H1 (cell line): ENCODE results near the gene CSNK1D. TPM values are rescaled to one million over a fixed set of nuclear protein-coding genes. Genes with fewer than 3 reads are reported as not detected.

Source experiments
- CTCF ChIA-PET: fragments of 300-600 bp; sonication (Branson Sonifier 250); formaldehyde crosslinking; loops from one replicate; lab custom pipeline; 2021; ENCODE audit not compliant: partially characterized antibody; lab: Charles Lee
- POLR2A ChIA-PET: fragments of 300-600 bp; sonication (Branson Sonifier 250); formaldehyde crosslinking; loops from one replicate; lab custom pipeline; 2021; ENCODE audit warnings: inconsistent platforms; ENCODE audit not compliant: partially characterized antibody; lab: Charles Lee
- DNase-seq, 2 experiments: peaks; one replicate each; pipeline versions ENCODE4 v3.0.0 to v3.0.0-alpha.2; 2010 to 2022; ENCODE audit warnings: low spot score in 2 of 2, low read depth in 1 of 2, mixed read lengths in 1 of 2
- FAIRE-seq: peaks from 2 replicates; lab custom pipeline; 2011; peaks lifted over from hg19 to GRCh38; lab: Jason Lieb, UNC
- H2AFZ ChIP-seq: 2 replicates; pipeline ENCODE4 v1.8.1; 2012; ENCODE audit warnings: low read length, inconsistent platforms
- H2AK5ac ChIP-seq: 2 replicates; pipeline ENCODE4 v1.6.1; 2013; ENCODE audit warnings: low read depth, low read length
- H2BK120ac ChIP-seq: replicated peaks from 2 replicates; pipeline ENCODE3; 2013; ENCODE audit warnings: low read depth, low read length, inconsistent platforms
- H2BK12ac ChIP-seq: 2 replicates; pipeline ENCODE4 v1.6.1; 2013; ENCODE audit warnings: low read depth, low read length
- H2BK15ac ChIP-seq: 2 replicates; pipeline ENCODE4 v1.6.1; 2013; ENCODE audit warnings: low read length
- H2BK20ac ChIP-seq: 2 replicates; pipeline ENCODE4 v1.6.1; 2013; ENCODE audit warnings: low read length
- H2BK5ac ChIP-seq: 2 replicates; pipeline ENCODE4 v1.6.1; 2013; ENCODE audit warnings: low read depth, low read length
- H3K14ac ChIP-seq: 2 replicates; pipeline ENCODE4 v1.6.1; 2013; ENCODE audit warnings: inconsistent platforms; ENCODE audit not compliant: insufficient read length
- H3K18ac ChIP-seq: 2 replicates; pipeline ENCODE4 v1.6.1; 2013; ENCODE audit warnings: low read length; ENCODE audit errors: extremely low read depth
- H3K23ac ChIP-seq: 2 replicates; pipeline ENCODE4 v1.6.1; 2013; ENCODE audit warnings: inconsistent platforms; ENCODE audit not compliant: insufficient read length
- H3K23me2 ChIP-seq: 2 replicates; pipeline ENCODE4 v1.6.1; 2013; ENCODE audit warnings: low read depth, low read length
- H3K27ac ChIP-seq: 2 replicates; pipeline ENCODE4 v1.6.1; 2011; ENCODE audit warnings: low read depth, low read length, inconsistent platforms
- H3K27me3 ChIP-seq, 4 experiments: replicated peaks in 1 of 4; 1 replicate in 1 of 4; 2 replicates in 3 of 4; pipeline versions ENCODE4 v1.6.1 to v1.8.1; 2011 to 2013; ENCODE audit warnings: low read length in 3 of 4, mild to moderate bottlenecking in 3 of 4, inconsistent platforms in 2 of 4, mixed read lengths in 2 of 4, moderate library complexity in 1 of 4; ENCODE audit not compliant: control insufficient read depth in 3 of 4, insufficient read depth in 3 of 4; ENCODE audit errors: extremely low read depth in 1 of 4
- H3K36me3 ChIP-seq, 4 experiments: 2 replicates each; pipeline versions ENCODE4 v1.6.1 to v1.8.1; 2011 to 2013; ENCODE audit warnings: mild to moderate bottlenecking in 4 of 4, low read length in 3 of 4, moderate library complexity in 2 of 4, control low read depth in 1 of 4, inconsistent platforms in 1 of 4; ENCODE audit not compliant: insufficient read depth in 4 of 4, control insufficient read depth in 2 of 4
- H3K4ac ChIP-seq: replicated peaks from 2 replicates; pipeline ENCODE3; 2013; ENCODE audit warnings: low read length, low read depth, mixed read lengths, inconsistent platforms; ENCODE audit not compliant: insufficient read length
- H3K4me1 ChIP-seq, 4 experiments: replicated peaks in 1 of 4; 1 replicate in 1 of 4; 2 replicates in 3 of 4; pipeline versions ENCODE4 v1.6.1 to v1.8.1; 2011 to 2013; ENCODE audit warnings: low read length in 3 of 4, inconsistent platforms in 2 of 4, mixed read lengths in 1 of 4; ENCODE audit not compliant: insufficient read depth in 4 of 4, control insufficient read depth in 3 of 4
- H3K4me2 ChIP-seq, 2 experiments: 2 replicates each; pipeline versions ENCODE4 v1.6.1 to v1.8.1; 2011 to 2013; ENCODE audit warnings: low read depth in 2 of 2, low read length in 2 of 2, control low read depth in 1 of 2, inconsistent platforms in 1 of 2, mild to moderate bottlenecking in 1 of 2; ENCODE audit not compliant: insufficient read depth in 1 of 2
- H3K4me3 ChIP-seq, 4 experiments: fragments of 200-600, 300-600 bp in 1 of 4; sonication (generic), shearing (Covaris generic), sonication (Bioruptor Twin) in 1 of 4; 2 replicates each; pipeline versions ENCODE4 v1.5.1 to v1.8.1; 2011 to 2016; ENCODE audit warnings: low read length in 4 of 4, low read depth in 3 of 4, control low read depth in 2 of 4, inconsistent platforms in 2 of 4, mild to moderate bottlenecking in 2 of 4, mixed read lengths in 1 of 4, moderate library complexity in 1 of 4; ENCODE audit not compliant: insufficient read depth in 2 of 4; ENCODE audit errors: extremely low read depth in 1 of 4
- H3K56ac ChIP-seq: replicated peaks from 2 replicates; pipeline ENCODE3; 2013; ENCODE audit warnings: low read depth, mild to moderate bottlenecking, mixed read lengths, low read length, inconsistent platforms; ENCODE audit not compliant: insufficient read length
- H3K79me1 ChIP-seq: 2 replicates; pipeline ENCODE4 v1.6.1; 2013; ENCODE audit warnings: low read depth, low read length, control low read depth
- H3K79me2 ChIP-seq, 2 experiments: 2 replicates each; pipeline versions ENCODE4 v1.6.1 to v1.8.1; 2012 to 2013; ENCODE audit warnings: low read length in 2 of 2, mild to moderate bottlenecking in 2 of 2, inconsistent platforms in 1 of 2; ENCODE audit not compliant: insufficient read depth in 2 of 2, control insufficient read depth in 1 of 2
- H3K9ac ChIP-seq, 4 experiments: replicated peaks in 1 of 4; 1 replicate in 1 of 4; 2 replicates in 3 of 4; pipeline versions ENCODE4 v1.6.1 to v1.8.1; 2011 to 2013; ENCODE audit warnings: low read depth in 3 of 4, low read length in 3 of 4, control low read depth in 2 of 4, mild to moderate bottlenecking in 2 of 4, moderate library complexity in 2 of 4, inconsistent platforms in 1 of 4; ENCODE audit errors: extremely low read depth in 1 of 4
- H3K9me3 ChIP-seq, 2 experiments: 2 replicates each; pipeline versions ENCODE4 v1.6.1 to v1.8.1; 2012 to 2013; ENCODE audit warnings: mild to moderate bottlenecking in 2 of 2, moderate library complexity in 2 of 2, control low read depth in 1 of 2, inconsistent platforms in 1 of 2, low read depth in 1 of 2, low read length in 1 of 2, mixed read lengths in 1 of 2; ENCODE audit not compliant: insufficient read depth in 2 of 2
- H4K20me1 ChIP-seq, 2 experiments: replicated peaks in 1 of 2; 2 replicates each; pipeline versions ENCODE3 to v1.8.1; 2011 to 2013; ENCODE audit warnings: inconsistent platforms in 2 of 2, low read length in 2 of 2, mild to moderate bottlenecking in 1 of 2; ENCODE audit not compliant: insufficient read depth in 2 of 2, control insufficient read depth in 1 of 2
- H4K5ac ChIP-seq: 2 replicates; pipeline ENCODE4 v1.6.1; 2013; ENCODE audit warnings: low read length, low read depth, mixed read lengths, inconsistent platforms; ENCODE audit not compliant: insufficient read length
- H4K8ac ChIP-seq: 2 replicates; pipeline ENCODE4 v1.8.0; 2013; ENCODE audit warnings: mild to moderate bottlenecking, moderate library complexity, low read length, inconsistent platforms; ENCODE audit not compliant: insufficient read depth; ENCODE audit errors: extremely low read depth
- H4K91ac ChIP-seq: replicated peaks from 2 replicates; pipeline ENCODE3; 2013; ENCODE audit warnings: low read length, mixed read lengths, inconsistent platforms; ENCODE audit not compliant: insufficient read length
- BACH1 ChIP-seq: IDR thresholded peaks from 2 replicates; pipeline ENCODE4 v1.6.1; 2012; ENCODE audit warnings: low read length, improper control_type of control experiment
- BRCA1 ChIP-seq: IDR thresholded peaks from 2 replicates; pipeline ENCODE4 v1.6.1; 2012; ENCODE audit warnings: low read depth, low read length, improper control_type of control experiment
- FOSL1 ChIP-seq: IDR thresholded peaks from 2 replicates; pipeline ENCODE4 v1.6.1; 2011; ENCODE audit warnings: mild to moderate bottlenecking, low read depth, low read length, moderate library complexity; ENCODE audit not compliant: insufficient read depth
- GABPA ChIP-seq: IDR thresholded peaks from 2 replicates; pipeline ENCODE4 v1.6.1; 2011; ENCODE audit warnings: mild to moderate bottlenecking, low read length, moderate library complexity, borderline replicate concordance; ENCODE audit not compliant: insufficient read depth
- HDAC6 ChIP-seq: IDR thresholded peaks from one replicate; pipeline ENCODE4 v1.7.1; 2012; ENCODE audit warnings: low read depth, mild to moderate bottlenecking, inconsistent platforms, low read length, moderate library complexity
- NRF1 ChIP-seq: IDR thresholded peaks from 2 replicates; pipeline ENCODE4 v1.6.1; 2011; ENCODE audit warnings: mild to moderate bottlenecking, low read depth, low read length, improper control_type of control experiment
- SIN3A ChIP-seq, 2 experiments: IDR thresholded peaks in 1 of 2; conservative IDR thresholded peaks in 1 of 2; 2 replicates each; pipeline ENCODE4 v1.6.1; 2011 to 2012; ENCODE audit warnings: low read length in 2 of 2, improper control_type of control experiment in 1 of 2, low read depth in 1 of 2, mild to moderate bottlenecking in 1 of 2
- SUZ12 ChIP-seq: fragments of 200-600 bp; sonication (generic); IDR thresholded peaks from 2 replicates; pipeline ENCODE4 v1.6.1; 2012; ENCODE audit warnings: mild to moderate bottlenecking, inconsistent platforms, low read length, moderate library complexity, mixed read lengths
- TAF1 ChIP-seq: IDR thresholded peaks from 2 replicates; pipeline ENCODE4 v1.6.1; 2011; ENCODE audit warnings: mild to moderate bottlenecking, low read depth, low read length
- TAF7 ChIP-seq: optimal IDR thresholded peaks from 2 replicates; pipeline ENCODE3; 2011; ENCODE audit warnings: low read depth, mild to moderate bottlenecking, inconsistent platforms, low read length, moderate library complexity, borderline replicate concordance
- TCF12 ChIP-seq: IDR thresholded peaks from 2 replicates; pipeline ENCODE4 v1.6.1; 2011; ENCODE audit warnings: low read depth, mild to moderate bottlenecking, low read length
- YY1 ChIP-seq: IDR thresholded peaks from 2 replicates; pipeline ENCODE4 v1.6.1; 2011; ENCODE audit warnings: low read depth, mild to moderate bottlenecking, low read length
- WGBS, 2 experiments: shearing (Covaris generic) in 1 of 2; methylation state at CpG; one replicate each; pipeline versions ENCODE4 v1.1.6 to v1.1.7; 2013 to 2015; ENCODE audit warnings: low lambda C conversion rate in 2 of 2, mixed read lengths in 2 of 2, inconsistent platforms in 1 of 2, low coverage in 1 of 2, missing lambda C conversion rate in 1 of 2; ENCODE audit not compliant: insufficient replicate concordance in 2 of 2, insufficient coverage in 1 of 2, insufficient read length in 1 of 2; ENCODE audit errors: extremely low coverage in 1 of 2, missing lambda C conversion rate in 1 of 2; 5-methylcytosine and 5-hydroxymethylcytosine counted together
- polyA plus RNA-seq, 7 experiments: library from polyadenylated mRNA; depleted of rRNA in 3 of 7; stranded (reverse) in 5 of 7; unstranded in 2 of 7; fragments of >200 nt in 5 of 7; fragments of 200-250 nt in 2 of 7; gene quantifications; 1 replicate in 5 of 7; 2 replicates in 1 of 7; 4 replicates in 1 of 7; pipeline versions ENCODE4 v1.2.1 to v1.2.3, GENCODE V29; 2011 to 2013; ENCODE audit warnings: missing spikeins in 2 of 7, mixed read lengths in 2 of 7
- total RNA-seq: library from RNA; stranded (reverse); fragmentation: NEBNext Ultra II Directional; extraction: Animal tissue kit (Norgen Biotek cat#: 25700); gene quantifications from 2 replicates; pipeline ENCODE4 v1.2.1, GENCODE V29; 2021

The CSNK1D gene
- total and polyA plus RNA-seq, 2 of the 8 experiments (the other 6 are each of a cell fraction or from before 2014, with no cell fraction given), result 73.5 to 103 TPM

GRCh38 chr17:82194765-82195164, 78.7 kb downstream of the CSNK1D start:
- H3K56ac ChIP-seq, result no peak overlapping the region
- no peak overlapping the region for H2BK15ac ChIP-seq
- no peak overlapping the region for H3K14ac ChIP-seq
- H4K91ac ChIP-seq, result no peak overlapping the region
- POLR2A ChIA-PET, result no interaction called here
- TF ChIP-seq FOSL1 (no peak), TCF12 (no peak), HDAC6 (no peak), BRCA1 (no peak), NRF1 (no peak), GABPA (no peak), BACH1 (no peak), SIN3A (conservative IDR thresholded peaks at IDR 0.05 in 1 of 2, IDR thresholded peaks at IDR 0.05 in 1 of 2; ENCODE audit: low read depth in 1 of 2, low read length in 2 of 2) (no peak), TAF1 (no peak), YY1 (no peak), SUZ12 (no peak), TAF7 (no peak)
- TF ChIP-seq, all 59 proteins: peak for 0
- H2BK5ac ChIP-seq, result no peak overlapping the region
- no peak overlapping the region for H3K9ac ChIP-seq
- FAIRE-seq (no peak), DNase-seq (no peak)
- H3K79me1 ChIP-seq, result no peaks in the 10 kb centered on the region
- H2BK20ac ChIP-seq, result no peak overlapping the region
- H4K5ac ChIP-seq, result no peak overlapping the region
- peaks cover 2 to 5% (median 4%) of the 10 kb centered on the region in 4 experiments; a peak in 3 of 8 replicates for H3K36me3 ChIP-seq
- H3K27ac ChIP-seq, result no peak overlapping the region
- peaks cover 4 to 5% of the 10 kb centered on the region in 2 experiments for H4K20me1 ChIP-seq
- H3K4me1 ChIP-seq, result no peaks in the 10 kb centered on the region
- H3K27me3 ChIP-seq, result no peaks in the 10 kb centered on the region
- H3K23ac ChIP-seq, result no peak overlapping the region
- H3K4me3 ChIP-seq, result no peak overlapping the region
- H2BK12ac ChIP-seq, result no peak overlapping the region
- no peak overlapping the region for H4K8ac ChIP-seq
- no peak overlapping the region for H3K4me2 ChIP-seq
- H2BK120ac ChIP-seq, result no peak overlapping the region
- H3K9me3 ChIP-seq, result no peaks in the 10 kb centered on the region
- no peak overlapping the region for H3K4ac ChIP-seq
- H2AK5ac ChIP-seq, result no peak overlapping the region
- no peak overlapping the region for H3K18ac ChIP-seq
- CTCF ChIA-PET, result interaction anchor here (1.3 to 3.3 kb wide), 2 partner anchors 11 to 42 kb away, joined by 3 to 15 read pairs; no protein-coding TSS in a partner anchor
- 96% methylated on average over 16 of the region's 16 CpGs; no CpG with 5 or more reads in 1 of the 2 experiments for WGBS, 2 experiments
- no peak overlapping the region for H2AFZ ChIP-seq
- no peaks in the 10 kb centered on the region for H3K79me2 ChIP-seq
- no peaks in the 10 kb centered on the region for H3K23me2 ChIP-seq
